ENCODE data around the gene CDCA4. TPM values are rescaled to one million over a fixed set of nuclear protein-coding genes. Genes with fewer than 3 reads are reported as not detected.

CDCA4 gene
- total RNA-seq, 2 donors from 2014 or later = 46.6 to 65.1 TPM

GRCh38 chr14:105005329-105005928, 15.5 kb downstream of the CDCA4 start:
- Mint-ChIP-seq H3K4me1 (no peaks in the 10 kb centered on the region), H3K27ac (no peak overlapping the region), H3K27me3 (ENCODE audit: insufficient read depth) (no peaks in the 10 kb centered on the region), H3K36me3 (ENCODE audit: low read depth) (peaks cover 16% of the 10 kb centered on the region), H3K4me3 (no peak overlapping the region), H3K9me3 (no peaks in the 10 kb centered on the region)
- no peak for TF ChIP-seq CTCF (conservative IDR thresholded peaks at IDR 0.05)
- Histone ChIP-seq H3K27me3 (ENCODE audit: control insufficient read depth, insufficient read depth, low read length, poor library complexity, severe bottlenecking) (no peaks in the 10 kb centered on the region), H3K9me3 (ENCODE audit: control insufficient read depth, low read length) (no peaks in the 10 kb centered on the region), H3K36me3 (ENCODE audit: control insufficient read depth, insufficient read depth, low read length) (peaks cover 20% of the 10 kb centered on the region), H3K4me1 (ENCODE audit: control insufficient read depth, insufficient read depth, low read length) (no peaks in the 10 kb centered on the region), H3K27ac (ENCODE audit: low read depth, low read length) (no peak overlapping the region), H3K9ac (ENCODE audit: extremely low read depth, low read length, poor library complexity, severe bottlenecking) (no peak overlapping the region), H3K4me3 (ENCODE audit: low read length) (no peak overlapping the region)
- 92 to 97% methylated on average over 15 to 20 of the region's 20 CpGs for WGBS, 2 experiments (ENCODE audit: insufficient coverage in 1 of 2, insufficient read length in 1 of 2)
- no peak for DNase-seq

GRCh38 chr14:104999361-104999760, 21.5 kb downstream of the CDCA4 start:
- H3K27ac ChIP-seq (ENCODE audit: low read depth, low read length) = no peak overlapping the region
- peaks cover 3% of the 10 kb centered on the region for H3K36me3 ChIP-seq (ENCODE audit: control insufficient read depth, insufficient read depth, low read length)
- no peaks in the 10 kb centered on the region for H3K27me3 Mint-ChIP-seq (ENCODE audit: insufficient read depth)
- WGBS, 2 experiments (ENCODE audit: insufficient coverage in 1 of 2, insufficient read length in 1 of 2) = 82 to 91% methylated on average over 2 to 3 of the region's 3 CpGs
- TF ChIP-seq CTCF (conservative IDR thresholded peaks at IDR 0.05) = no peak
- H3K9me3 Mint-ChIP-seq = no peaks in the 10 kb centered on the region
- H3K9me3 ChIP-seq (ENCODE audit: control insufficient read depth, low read length) = peaks cover 5% of the 10 kb centered on the region
- no peak for DNase-seq
- no peaks in the 10 kb centered on the region for H3K27me3 ChIP-seq (ENCODE audit: control insufficient read depth, insufficient read depth, low read length, poor library complexity, severe bottlenecking)
- H3K27ac Mint-ChIP-seq = no peak overlapping the region
- no peak overlapping the region for H3K4me3 Mint-ChIP-seq
- H3K9ac ChIP-seq (ENCODE audit: extremely low read depth, low read length, poor library complexity, severe bottlenecking) = no peak overlapping the region
- H3K4me1 Mint-ChIP-seq = no peaks in the 10 kb centered on the region
- H3K4me3 ChIP-seq (ENCODE audit: low read length) = no peak overlapping the region
- H3K4me1 ChIP-seq (ENCODE audit: control insufficient read depth, insufficient read depth, low read length) = no peaks in the 10 kb centered on the region
- H3K36me3 Mint-ChIP-seq (ENCODE audit: low read depth) = peaks cover 9% of the 10 kb centered on the region

GRCh38 chr14:104998801-104999200, 22.1 kb downstream of the CDCA4 start:
- 92 to 98% methylated on average over 5 of the region's 5 CpGs for WGBS, 2 experiments (ENCODE audit: insufficient coverage in 1 of 2, insufficient read length in 1 of 2)
- Mint-ChIP-seq H3K27me3 (ENCODE audit: insufficient read depth) (no peaks in the 10 kb centered on the region), H3K9me3 (no peaks in the 10 kb centered on the region), H3K4me1 (no peaks in the 10 kb centered on the region), H3K36me3 (ENCODE audit: low read depth) (peaks cover 14% of the 10 kb centered on the region), H3K4me3 (no peak overlapping the region), H3K27ac (no peak overlapping the region)
- H3K9ac ChIP-seq (ENCODE audit: extremely low read depth, low read length, poor library complexity, severe bottlenecking) = no peak overlapping the region
- no peak overlapping the region for H3K4me3 ChIP-seq (ENCODE audit: low read length)
- DNase-seq = no peak
- H3K4me1 ChIP-seq (ENCODE audit: control insufficient read depth, insufficient read depth, low read length) = no peaks in the 10 kb centered on the region
- no peak overlapping the region for H3K27ac ChIP-seq (ENCODE audit: low read depth, low read length)
- H3K27me3 ChIP-seq (ENCODE audit: control insufficient read depth, insufficient read depth, low read length, poor library complexity, severe bottlenecking) = no peaks in the 10 kb centered on the region
- peaks cover 5% of the 10 kb centered on the region for H3K9me3 ChIP-seq (ENCODE audit: control insufficient read depth, low read length)
- no peak for TF ChIP-seq CTCF (conservative IDR thresholded peaks at IDR 0.05)
- peaks cover 3% of the 10 kb centered on the region for H3K36me3 ChIP-seq (ENCODE audit: control insufficient read depth, insufficient read depth, low read length)

Measured in endodermal cell (in vitro differentiated cells).